ENCODE results near the gene TBC1D2.

TBC1D2 gene

DNA sequence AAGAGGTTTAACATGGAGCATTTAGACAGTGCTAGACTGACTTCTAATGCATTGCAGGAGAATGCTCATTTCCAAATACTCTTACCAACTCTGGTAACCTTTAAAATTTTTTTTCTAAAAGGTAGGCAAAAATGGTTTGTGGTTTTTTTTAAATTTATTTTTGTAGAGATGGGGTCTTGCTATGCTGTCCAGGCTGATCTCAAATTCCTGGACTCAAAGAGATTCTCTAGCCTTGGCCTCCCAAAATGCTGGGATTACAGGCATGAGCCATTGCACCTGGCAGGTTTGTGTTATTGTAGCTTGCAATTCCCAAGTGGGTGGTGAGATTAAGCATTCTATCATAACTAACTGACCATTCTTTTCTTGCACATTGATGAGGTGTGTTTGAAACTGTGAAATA, 43.0 kb upstream of the TBC1D2 start:
- no peak overlapping the region for H3K4me3 ChIP-seq (replicated peaks; ENCODE audit: low read depth, low read length)
- TF ChIP-seq, protein P1, sequence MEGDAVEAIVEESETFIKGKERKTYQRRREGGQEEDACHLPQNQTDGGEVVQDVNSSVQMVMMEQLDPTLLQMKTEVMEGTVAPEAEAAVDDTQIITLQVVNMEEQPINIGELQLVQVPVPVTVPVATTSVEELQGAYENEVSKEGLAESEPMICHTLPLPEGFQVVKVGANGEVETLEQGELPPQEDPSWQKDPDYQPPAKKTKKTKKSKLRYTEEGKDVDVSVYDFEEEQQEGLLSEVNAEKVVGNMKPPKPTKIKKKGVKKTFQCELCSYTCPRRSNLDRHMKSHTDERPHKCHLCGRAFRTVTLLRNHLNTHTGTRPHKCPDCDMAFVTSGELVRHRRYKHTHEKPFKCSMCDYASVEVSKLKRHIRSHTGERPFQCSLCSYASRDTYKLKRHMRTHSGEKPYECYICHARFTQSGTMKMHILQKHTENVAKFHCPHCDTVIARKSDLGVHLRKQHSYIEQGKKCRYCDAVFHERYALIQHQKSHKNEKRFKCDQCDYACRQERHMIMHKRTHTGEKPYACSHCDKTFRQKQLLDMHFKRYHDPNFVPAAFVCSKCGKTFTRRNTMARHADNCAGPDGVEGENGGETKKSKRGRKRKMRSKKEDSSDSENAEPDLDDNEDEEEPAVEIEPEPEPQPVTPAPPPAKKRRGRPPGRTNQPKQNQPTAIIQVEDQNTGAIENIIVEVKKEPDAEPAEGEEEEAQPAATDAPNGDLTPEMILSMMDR (IDR thresholded peaks at IDR 0.05; ENCODE audit: low read depth, low read length, missing control alignments) = no peak
- no peak for DNase-seq (ENCODE audit: extremely low read depth, low read depth)

DNA sequence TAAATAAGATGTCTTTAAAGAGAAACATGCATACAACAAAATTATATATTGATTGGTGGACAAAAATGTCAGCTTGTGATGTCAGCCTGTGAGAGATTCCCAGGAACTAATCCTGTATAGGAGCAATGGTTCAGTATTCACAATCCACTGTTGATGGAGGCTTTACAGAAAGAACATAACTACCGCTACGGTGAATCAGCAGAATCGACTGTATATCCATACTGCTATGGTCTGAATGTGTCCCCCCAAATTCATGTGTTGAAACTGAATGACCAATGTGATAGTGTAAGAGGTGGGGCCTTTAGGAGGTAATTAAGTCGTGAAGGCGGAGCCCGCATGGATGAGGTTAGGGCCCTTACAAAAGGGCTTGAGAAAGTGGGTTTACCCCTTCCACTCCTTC, 40.4 kb upstream of the TBC1D2 start:
- no peak overlapping the region for H3K4me3 ChIP-seq (replicated peaks; ENCODE audit: low read depth, low read length)
- TF ChIP-seq, protein P1 (IDR thresholded peaks at IDR 0.05; ENCODE audit: low read depth, low read length, missing control alignments) = no peak
- DNase-seq (ENCODE audit: extremely low read depth, low read depth) = no peak

DNA sequence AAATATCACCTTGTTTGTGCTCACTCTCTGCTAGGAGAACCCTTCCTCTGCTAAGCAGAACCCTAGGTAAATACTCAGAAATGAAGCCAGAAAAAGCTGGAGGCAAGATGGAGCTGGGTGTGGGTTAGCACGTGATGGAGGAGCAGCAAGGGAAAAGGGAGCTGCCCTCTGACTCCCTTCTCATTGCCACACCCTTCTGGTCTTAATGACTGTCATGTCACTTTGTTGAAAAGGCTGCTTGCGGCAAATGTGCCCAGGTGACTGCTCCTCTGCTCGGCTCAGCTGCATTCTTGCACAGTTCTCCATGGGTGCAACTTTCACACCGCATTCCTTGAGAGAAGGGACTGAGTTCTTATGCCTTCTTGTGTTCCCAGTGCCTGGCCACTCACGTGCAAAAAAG, 36.4 kb upstream of the TBC1D2 start:
- no peak overlapping the region for H3K4me3 ChIP-seq (replicated peaks; ENCODE audit: low read depth, low read length)
- TF ChIP-seq, protein P1 (IDR thresholded peaks at IDR 0.05; ENCODE audit: low read depth, low read length, missing control alignments) = no peak
- no peak for DNase-seq (ENCODE audit: extremely low read depth, low read depth)

DNA sequence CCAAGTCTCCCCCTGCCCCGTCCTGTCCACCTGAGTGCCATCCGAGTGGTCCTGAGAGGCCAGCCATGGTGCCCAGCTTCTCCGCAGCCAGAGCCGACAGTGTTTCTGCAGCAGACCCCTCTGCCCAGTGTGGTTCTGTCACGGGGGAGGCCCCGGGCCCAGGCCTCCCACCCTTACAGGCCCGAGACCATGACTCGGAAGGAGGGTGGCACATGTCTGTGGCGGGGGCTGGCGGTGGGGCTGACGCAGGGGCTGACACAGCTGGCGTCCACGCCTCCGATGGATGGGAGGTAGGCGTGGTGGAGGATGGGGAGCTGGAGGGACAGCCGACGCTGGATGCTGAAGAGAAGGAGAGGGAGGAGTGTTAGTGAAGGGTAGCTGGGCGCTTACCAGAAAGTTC, 35.0 kb upstream of the TBC1D2 start:
- TF ChIP-seq, protein P1 (IDR thresholded peaks at IDR 0.05; ENCODE audit: low read depth, low read length, missing control alignments) = no peak
- H3K4me3 ChIP-seq (replicated peaks; ENCODE audit: low read depth, low read length) = no peak overlapping the region
- no peak for DNase-seq (ENCODE audit: extremely low read depth, low read depth)

DNA sequence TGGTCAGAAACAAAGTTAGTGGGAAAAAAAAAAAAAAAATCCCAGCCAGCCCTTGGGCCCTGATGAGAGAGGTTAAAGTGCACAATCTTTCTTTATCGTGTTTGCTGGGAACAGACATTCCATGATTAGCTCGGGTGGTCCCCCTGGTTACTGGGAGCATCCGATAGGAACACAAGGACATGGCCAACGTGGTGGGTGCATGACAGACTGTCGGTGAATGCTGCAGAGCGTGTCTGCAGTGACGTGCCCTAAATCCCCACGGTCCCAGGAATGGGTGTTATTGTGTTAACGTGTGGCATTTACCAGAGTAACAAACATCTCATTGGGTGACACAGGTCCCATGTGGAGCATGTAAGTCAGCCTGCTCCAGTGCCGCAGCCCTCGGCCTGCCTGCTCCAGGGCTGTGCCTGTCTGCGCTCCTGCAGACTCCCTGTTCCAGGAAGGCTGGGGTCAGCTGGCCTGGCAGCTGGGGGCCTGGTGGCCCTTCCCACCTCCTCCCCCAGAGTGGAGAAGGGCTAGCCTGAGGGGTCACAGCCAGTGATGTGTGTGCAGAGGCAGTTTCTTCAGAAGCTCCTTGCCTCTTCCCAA, 34.3 kb upstream of the TBC1D2 start:
- H3K4me3 ChIP-seq (replicated peaks; ENCODE audit: low read depth, low read length) = no peak overlapping the region
- TF ChIP-seq, protein P1 (IDR thresholded peaks at IDR 0.05; ENCODE audit: low read depth, low read length, missing control alignments) = no peak
- DNase-seq (ENCODE audit: extremely low read depth, low read depth) = no peak

DNA sequence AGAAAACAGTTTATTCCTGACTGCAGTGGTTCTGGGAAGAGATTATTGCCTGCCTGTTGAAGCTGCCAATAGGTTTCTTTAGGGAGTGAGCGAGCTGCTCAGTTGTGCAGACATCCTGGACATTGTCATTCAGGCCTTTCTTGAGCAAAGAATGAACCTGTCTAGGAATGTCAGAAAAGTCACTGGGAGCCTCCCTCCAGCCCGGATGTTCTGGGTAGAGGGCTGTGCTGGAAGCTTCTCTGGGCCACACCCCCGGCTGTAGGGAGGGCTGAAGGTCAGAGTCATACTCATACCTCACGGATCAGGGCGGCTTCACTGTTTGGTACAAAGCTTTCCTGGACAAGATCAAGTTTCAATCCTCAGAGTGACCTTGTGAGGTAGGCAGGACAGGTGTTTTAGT, 33.4 kb upstream of the TBC1D2 start:
- no peak overlapping the region for H3K4me3 ChIP-seq (replicated peaks; ENCODE audit: low read depth, low read length)
- DNase-seq (ENCODE audit: extremely low read depth, low read depth) = no peak
- TF ChIP-seq, protein P1 (IDR thresholded peaks at IDR 0.05; ENCODE audit: low read depth, low read length, missing control alignments) = no peak

DNA sequence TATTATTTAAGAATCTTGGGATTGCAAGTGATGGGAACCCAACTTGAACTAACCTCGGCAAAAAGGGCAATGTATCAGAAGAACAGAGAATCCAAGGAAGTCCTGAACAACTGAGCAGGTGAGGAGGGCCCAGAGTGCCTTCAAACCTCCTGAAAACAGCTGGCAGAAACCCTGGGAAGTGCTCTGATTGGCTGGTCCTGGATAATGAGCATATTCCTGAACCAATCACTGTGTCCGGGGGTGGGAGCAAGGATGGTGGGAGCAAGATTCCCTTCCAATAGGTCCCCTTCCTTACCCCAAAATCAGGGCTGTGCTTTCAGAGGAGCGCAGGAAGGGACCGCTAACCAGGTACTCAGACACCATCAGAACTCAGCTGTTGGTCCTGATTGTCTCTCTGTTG, 31.9 kb upstream of the TBC1D2 start:
- TF ChIP-seq, protein P1 (IDR thresholded peaks at IDR 0.05; ENCODE audit: low read depth, low read length, missing control alignments) = no peak
- H3K4me3 ChIP-seq (replicated peaks; ENCODE audit: low read depth, low read length) = no peak overlapping the region
- DNase-seq (ENCODE audit: extremely low read depth, low read depth) = no peak

Measured in HFF-Myc (cell line).